CD4-positive, alpha-beta T cell treated with Interleukin-17A for 1 hour (primary cell): ENCODE measurements around the gene AKR1D1.
"Not testable (repeated sequence)": the region's sequence is repeated elsewhere in the genome, so short reads cannot be mapped to it uniquely, and the experiment has no call there.

Experiments
- DNase-seq: peaks from one replicate; pipeline ENCODE4 v3.0.0-alpha.2; 2020

AKR1D1 gene

GRCh38 chr7:138125598-138126111, 49.4 kb downstream of the AKR1D1 start:
- DNase-seq: peak; percentile 4

GRCh38 chr7:138126928-138127327, 50.7 kb downstream of the AKR1D1 start:
- DNase-seq: no peak

GRCh38 chr7:138127996-138128395, 51.7 kb downstream of the AKR1D1 start:
- DNase-seq: no peak

GRCh38 chr7:138129551-138130165, 53.4 kb downstream of the AKR1D1 start:
- DNase-seq: no peak

- no peak for DNase-seq
Measured at GRCh38 chr7:138137423-138138171, 61.3 kb downstream of the AKR1D1 start.

- DNase-seq: no peak
Measured at GRCh38 chr7:138138244-138138643, 62.0 kb downstream of the AKR1D1 start.

GRCh38 chr7:138142583-138143201, 66.4 kb downstream of the AKR1D1 start:
- DNase-seq: no peak

GRCh38 chr7:138144958-138145357, 68.7 kb downstream of the AKR1D1 start:
- no peak for DNase-seq

GRCh38 chr7:138146221-138146620, 70.0 kb downstream of the AKR1D1 start:
- DNase-seq: not testable (repeated sequence)

- DNase-seq: not testable (repeated sequence)
Measured at GRCh38 chr7:138146757-138147734, 70.8 kb downstream of the AKR1D1 start.

GRCh38 chr7:138151731-138152577, 75.7 kb downstream of the AKR1D1 start:
- DNase-seq: no peak

- no peak for DNase-seq
Measured at GRCh38 chr7:138154661-138155060, 78.4 kb downstream of the AKR1D1 start.

- DNase-seq: no peak
Measured at GRCh38 chr7:138157702-138158101, 81.4 kb downstream of the AKR1D1 start.

GRCh38 chr7:138158739-138159528, 82.7 kb downstream of the AKR1D1 start:
- DNase-seq: no peak

- DNase-seq: peak; percentile 84
Measured at GRCh38 chr7:138161600-138162081, 85.4 kb downstream of the AKR1D1 start.

- DNase-seq: no peak
Measured at GRCh38 chr7:138162236-138162635, 86.0 kb downstream of the AKR1D1 start.

- no peak for DNase-seq
Measured at GRCh38 chr7:138163800-138164199, 87.5 kb downstream of the AKR1D1 start.

GRCh38 chr7:138164804-138165203, 88.5 kb downstream of the AKR1D1 start:
- DNase-seq: no peak

- no peak for DNase-seq
Measured at GRCh38 chr7:138166681-138167080, 90.4 kb downstream of the AKR1D1 start.

- no peak for DNase-seq
Measured at GRCh38 chr7:138167222-138167621, 91.0 kb downstream of the AKR1D1 start.

- no peak for DNase-seq
Measured at GRCh38 chr7:138167869-138168296, 91.6 kb downstream of the AKR1D1 start.
